Epithelial cell of esophagus (primary cell): ENCODE measurements around the gene TNFSF11.

Experiments
- DNase-seq: peaks from one replicate; pipeline ENCODE4 v3.0.0; 2010; ENCODE audit warnings: low read depth
- H3K4me3 ChIP-seq: 2 replicates; pipeline ENCODE4 v1.5.1; 2011; ENCODE audit warnings: mild to moderate bottlenecking, low read length, control low read depth
- TF ChIP-seq, protein P1 (sequence below): IDR thresholded peaks from 2 replicates; pipeline ENCODE4 v1.5.1; 2011; ENCODE audit warnings: low read depth, mild to moderate bottlenecking, low read length, control low read depth, inconsistent platforms; ENCODE audit not compliant: insufficient read depth; ENCODE audit errors: missing control alignments

The TNFSF11 gene

DNA sequence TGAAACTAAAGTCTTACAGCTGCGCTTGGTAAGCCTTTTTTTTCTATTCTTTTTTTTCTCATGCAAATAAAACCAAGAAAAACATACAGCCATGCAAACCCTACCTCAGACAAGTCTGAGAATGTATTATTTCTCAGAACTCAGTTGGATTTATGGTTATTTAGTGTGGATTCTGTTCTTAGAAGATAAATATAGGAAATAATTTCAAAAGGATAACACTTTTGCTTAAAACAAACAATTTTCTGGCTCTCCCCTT is 40.7 kb upstream of the TNFSF11 start:
- TF ChIP-seq, protein P1, sequence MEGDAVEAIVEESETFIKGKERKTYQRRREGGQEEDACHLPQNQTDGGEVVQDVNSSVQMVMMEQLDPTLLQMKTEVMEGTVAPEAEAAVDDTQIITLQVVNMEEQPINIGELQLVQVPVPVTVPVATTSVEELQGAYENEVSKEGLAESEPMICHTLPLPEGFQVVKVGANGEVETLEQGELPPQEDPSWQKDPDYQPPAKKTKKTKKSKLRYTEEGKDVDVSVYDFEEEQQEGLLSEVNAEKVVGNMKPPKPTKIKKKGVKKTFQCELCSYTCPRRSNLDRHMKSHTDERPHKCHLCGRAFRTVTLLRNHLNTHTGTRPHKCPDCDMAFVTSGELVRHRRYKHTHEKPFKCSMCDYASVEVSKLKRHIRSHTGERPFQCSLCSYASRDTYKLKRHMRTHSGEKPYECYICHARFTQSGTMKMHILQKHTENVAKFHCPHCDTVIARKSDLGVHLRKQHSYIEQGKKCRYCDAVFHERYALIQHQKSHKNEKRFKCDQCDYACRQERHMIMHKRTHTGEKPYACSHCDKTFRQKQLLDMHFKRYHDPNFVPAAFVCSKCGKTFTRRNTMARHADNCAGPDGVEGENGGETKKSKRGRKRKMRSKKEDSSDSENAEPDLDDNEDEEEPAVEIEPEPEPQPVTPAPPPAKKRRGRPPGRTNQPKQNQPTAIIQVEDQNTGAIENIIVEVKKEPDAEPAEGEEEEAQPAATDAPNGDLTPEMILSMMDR, result no peak
- no peak for DNase-seq
- H3K4me3 ChIP-seq, result no peak overlapping the region

DNA sequence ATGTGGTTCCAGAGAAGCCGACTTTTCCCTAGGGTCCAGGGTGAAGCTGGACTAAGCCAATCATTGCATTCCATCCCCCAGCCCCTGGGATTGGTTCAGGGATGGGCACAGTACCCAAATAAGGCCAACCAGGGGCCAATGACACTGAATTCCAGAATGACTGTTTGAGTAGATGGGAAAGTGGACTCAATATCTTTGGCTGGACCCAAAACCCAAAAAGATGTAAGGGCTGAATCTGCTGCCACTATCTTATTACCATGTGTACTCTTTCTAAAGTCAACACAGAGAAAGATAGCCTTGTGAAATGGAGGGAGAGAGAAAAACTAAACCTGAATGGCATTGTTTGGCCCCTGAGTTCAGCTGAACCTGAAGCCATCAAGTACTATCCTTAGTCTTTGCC is 39.2 kb upstream of the TNFSF11 start:
- DNase-seq, result no peak
- TF ChIP-seq, protein P1, result no peak
- H3K4me3 ChIP-seq, result no peak overlapping the region

DNA sequence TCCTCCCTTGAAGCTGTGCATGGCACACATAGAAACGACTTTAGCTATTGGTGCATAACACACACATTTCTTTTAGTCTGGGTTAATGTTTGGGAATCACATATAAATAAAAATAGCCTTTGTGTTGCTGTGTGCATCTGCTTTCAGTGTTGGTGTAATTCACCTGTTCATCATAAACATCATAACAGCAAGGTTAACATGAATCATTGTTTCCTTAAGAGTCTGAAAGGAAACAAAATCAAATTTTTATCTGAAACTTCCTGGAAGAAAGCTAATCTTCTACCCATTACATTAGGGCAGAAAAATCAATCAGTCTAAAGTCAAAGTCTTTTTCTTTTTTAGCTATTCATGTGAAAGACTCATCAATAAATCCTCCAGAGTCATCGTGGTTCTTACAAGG is 35.0 kb upstream of the TNFSF11 start:
- TF ChIP-seq, protein P1, result no peak
- DNase-seq, result no peak

DNA sequence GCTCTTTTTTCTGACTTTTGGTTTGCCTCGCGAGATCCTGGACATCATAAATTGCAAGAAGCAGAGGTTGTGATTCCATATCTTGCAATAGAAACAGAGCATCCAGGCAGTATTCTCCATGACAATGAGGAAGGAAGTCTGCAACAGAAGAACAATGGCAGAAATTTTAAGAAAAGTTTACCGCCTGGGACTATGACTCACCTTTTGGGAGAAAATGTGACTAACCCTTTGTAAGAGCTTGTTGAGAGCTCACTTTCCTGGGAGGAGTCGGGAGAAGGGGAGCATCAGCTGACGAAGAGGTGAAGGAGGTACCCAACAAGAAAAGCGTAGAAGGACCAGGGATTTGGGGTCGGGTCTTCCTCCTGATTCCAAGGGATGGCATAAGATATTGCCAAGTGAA is 34.3 kb upstream of the TNFSF11 start:
- DNase-seq, result peak; percentile 85
- H3K4me3 ChIP-seq, result no peak overlapping the region
- TF ChIP-seq, protein P1, result no peak

More for the DNA sequence above, 35.0 kb upstream of the TNFSF11 start:
- H3K4me3 ChIP-seq, result no peak overlapping the region

DNA sequence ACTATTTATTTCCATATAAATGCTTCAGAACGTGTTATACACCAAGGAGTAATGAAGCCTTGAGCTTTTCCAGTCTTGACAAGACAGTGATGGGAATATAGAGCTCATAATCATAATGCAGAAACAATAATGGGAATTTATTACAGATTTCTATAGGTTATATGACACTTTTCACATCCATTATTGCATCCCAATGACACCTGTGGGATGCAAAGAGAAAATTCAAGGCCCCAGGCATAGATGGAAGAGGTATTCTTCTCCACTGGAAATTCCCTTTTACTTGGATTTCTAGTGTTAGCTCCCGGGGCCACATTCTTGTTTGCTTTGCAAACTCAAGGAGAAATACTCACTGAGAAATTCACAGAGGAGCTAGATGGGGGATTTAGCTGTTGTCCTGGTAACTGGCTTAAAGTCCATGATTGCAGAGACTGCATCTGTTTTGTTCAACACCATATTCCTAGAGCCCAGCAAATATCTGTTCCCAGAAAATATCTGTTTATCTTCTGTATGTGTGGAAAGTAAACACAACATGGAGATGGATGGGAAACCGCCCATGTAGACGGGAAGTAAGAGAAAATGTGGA is 30.6 kb upstream of the TNFSF11 start:
- DNase-seq, result no peak
- TF ChIP-seq, protein P1, result no peak
- no peak overlapping the region for H3K4me3 ChIP-seq

DNA sequence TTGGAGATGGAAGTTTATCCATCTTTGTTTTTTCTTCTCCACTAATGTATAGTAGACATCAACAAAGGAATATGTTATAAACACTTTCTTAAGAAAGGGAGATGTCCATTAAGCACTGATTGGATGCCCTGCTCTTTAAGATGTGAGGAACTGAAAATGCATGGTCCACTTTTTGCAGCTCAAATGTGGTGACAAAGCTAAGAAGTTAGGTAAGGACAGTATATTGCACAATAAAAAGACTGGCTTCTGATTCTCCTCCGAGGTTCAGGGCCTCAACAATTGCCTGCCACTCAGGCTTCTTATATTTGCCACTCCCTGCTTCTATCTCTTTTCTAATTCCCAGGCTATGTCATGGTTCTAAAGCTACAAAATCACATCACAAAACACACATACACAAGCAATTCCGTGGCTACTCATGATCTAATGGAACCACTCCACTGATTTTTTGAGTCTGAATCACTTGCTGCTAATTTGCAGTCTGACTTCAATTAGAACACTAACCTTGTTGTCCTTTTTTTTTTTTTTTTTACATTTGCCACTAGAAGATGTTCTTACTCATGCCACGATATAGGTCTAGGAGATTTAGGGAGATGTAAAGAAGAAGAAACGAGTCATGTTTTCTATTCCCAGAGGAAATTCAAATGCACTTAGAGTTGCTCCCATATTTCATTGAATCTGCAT is 29.6 kb upstream of the TNFSF11 start:
- H3K4me3 ChIP-seq, result no peak overlapping the region
- DNase-seq, result peak; percentile 20
- TF ChIP-seq, protein P1, result no peak

DNA sequence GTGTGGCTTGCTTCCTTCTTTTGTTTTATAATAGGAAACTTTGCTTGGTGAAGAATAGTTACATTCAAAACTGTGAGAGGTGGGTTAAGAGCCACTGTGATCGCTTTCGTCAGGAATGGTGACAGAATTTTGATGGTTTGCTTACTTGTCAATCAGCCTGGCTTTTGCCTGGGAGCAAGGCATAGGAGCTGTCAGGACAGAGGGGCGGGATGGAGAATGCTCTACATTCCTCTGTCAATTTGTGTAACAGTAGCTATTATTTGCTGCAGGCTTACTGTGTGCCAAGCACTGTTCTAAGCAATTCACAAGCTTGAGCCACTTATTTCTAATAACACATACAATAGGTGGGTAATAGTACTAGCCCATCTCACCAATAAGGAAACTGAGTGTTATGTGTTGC is 28.1 kb upstream of the TNFSF11 start:
- TF ChIP-seq, protein P1, result no peak

More for the DNA sequence above, 28.1 kb upstream of the TNFSF11 start:
- DNase-seq, result no peak
- no peak overlapping the region for H3K4me3 ChIP-seq
